HepG2 (cell line): Measurements from ENCODE around the gene HYOU1. TPM values are rescaled to one million over a fixed set of nuclear protein-coding genes. Genes with fewer than 3 reads are reported as not detected.

Experiments
- KAT7 ChIP-seq: IDR thresholded peaks from 2 replicates; pipeline ENCODE4 v1.6.1; 2018; ENCODE audit warnings: borderline replicate concordance, missing compliant biosample characterization
- MAFG ChIP-seq: sonication (generic); formaldehyde crosslinking; IDR thresholded peaks from 2 replicates; pipeline ENCODE4 v1.5.1; 2020; ENCODE audit warnings: mild to moderate bottlenecking, missing genetic modification reagents
- PHF5A ChIP-seq: IDR thresholded peaks from one replicate; pipeline ENCODE4 v1.6.1; 2018; ENCODE audit warnings: low read depth, missing genetic modification reagents; ENCODE audit not compliant: unreplicated experiment
- POGK ChIP-seq: sonication (generic); formaldehyde crosslinking; conservative IDR thresholded peaks from 2 replicates; pipeline ENCODE4 v1.8.0; 2022; ENCODE audit warnings: mild to moderate bottlenecking, moderate library complexity, missing genetic modification reagents
- SNRNP70 ChIP-seq: fragments of 200-400 bp; formaldehyde crosslinking; IDR thresholded peaks from 2 replicates; pipeline ENCODE4 v1.6.1; 2017; ENCODE audit warnings: mild to moderate bottlenecking, low read depth, low read length, moderate library complexity
- STAT5B ChIP-seq: sonication (generic); formaldehyde crosslinking; IDR thresholded peaks from 2 replicates; pipeline ENCODE4 v1.4.0; 2020; ENCODE audit warnings: missing genetic modification reagents
- ZNF296 ChIP-seq: sonication (generic); formaldehyde crosslinking; conservative IDR thresholded peaks from 2 replicates; pipeline ENCODE4 v1.5.0; 2020; ENCODE audit warnings: mild to moderate bottlenecking, missing genetic modification reagents
- ZNF343 ChIP-seq: sonication (generic); formaldehyde crosslinking; IDR thresholded peaks from 2 replicates; pipeline ENCODE4 v1.4.0; 2020; ENCODE audit warnings: mild to moderate bottlenecking, missing genetic modification reagents
- ZNF512 ChIP-seq: sonication (generic); formaldehyde crosslinking; IDR thresholded peaks from 2 replicates; pipeline ENCODE4 v1.4.0; 2020; ENCODE audit warnings: mild to moderate bottlenecking, missing genetic modification reagents
- ZNF589 ChIP-seq: sonication (generic); formaldehyde crosslinking; conservative IDR thresholded peaks from 2 replicates; pipeline ENCODE4 v1.8.0; 2022; ENCODE audit warnings: mild to moderate bottlenecking, moderate library complexity, missing genetic modification reagents
- ZNF83 ChIP-seq: sonication (generic); formaldehyde crosslinking; IDR thresholded peaks from 2 replicates; pipeline ENCODE4 v1.4.0; 2020; ENCODE audit warnings: missing genetic modification reagents, mild to moderate bottlenecking, borderline replicate concordance
- ZNF883 ChIP-seq: sonication (generic); formaldehyde crosslinking; IDR thresholded peaks from 2 replicates; pipeline ENCODE4 v1.5.1; 2020; ENCODE audit warnings: mild to moderate bottlenecking, missing genetic modification reagents; ENCODE audit errors: not compliant biosample characterization
- polyA plus RNA-seq, 8 experiments: library from polyadenylated mRNA; depleted of rRNA in 3 of 8; stranded (reverse) in 7 of 8; unstranded in 1 of 8; fragments of >200 nt; fragmentation: Illumina TruSeq in 4 of 8; extraction: Trizol in 4 of 8; gene quantifications; 2 replicates each; pipeline versions ENCODE4 v1.2.1 to v1.2.3, GENCODE V29; 2011 to 2016; ENCODE audit warnings: low read depth in 4 of 8, missing spikeins in 1 of 8, mixed read lengths in 1 of 8; ENCODE audit not compliant: insufficient read depth in 1 of 8
- total RNA-seq, 5 experiments: library from RNA; depleted of rRNA; stranded (reverse); fragments of >200 nt; fragmentation: Illumina TruSeq; extraction: Trizol; gene quantifications; 2 replicates each; pipeline ENCODE4 v1.2.3, GENCODE V29; 2016; ENCODE audit warnings: low read depth in 1 of 5
- TF ChIP-seq, protein P1 (sequence below): sonication (generic); formaldehyde crosslinking; IDR thresholded peaks from 2 replicates; pipeline ENCODE4 v1.4.0; 2020; ENCODE audit warnings: missing genetic modification reagents, borderline replicate concordance
- TF ChIP-seq, protein P2 (sequence below): sonication (generic); formaldehyde crosslinking; IDR thresholded peaks from 2 replicates; pipeline ENCODE4 v1.5.0; 2020; ENCODE audit warnings: mild to moderate bottlenecking, low read depth, missing genetic modification reagents, borderline replicate concordance
- TF ChIP-seq, protein P3 (sequence below): sonication (generic); formaldehyde crosslinking; IDR thresholded peaks from 2 replicates; pipeline ENCODE4 v1.8.0; 2023; ENCODE audit warnings: mild to moderate bottlenecking, missing genetic modification reagents
- TF ChIP-seq, protein P4 (sequence below): IDR thresholded peaks from 2 replicates; pipeline ENCODE4 v1.6.1; 2016
- TF ChIP-seq, protein P5 (sequence below): sonication (generic); formaldehyde crosslinking; IDR thresholded peaks from 2 replicates; pipeline ENCODE4 v1.9.0; 2021; ENCODE audit warnings: missing genetic modification reagents, mild to moderate bottlenecking, borderline replicate concordance

The HYOU1 gene
- total and polyA plus RNA-seq, 2 of the 13 experiments (the other 11 are each of a cell fraction or from before 2014, with no cell fraction given): 127 to 155 TPM

GRCh38 chr11:119030329-119031047, 26.5 kb downstream of the HYOU1 start, which contains the start of gene SLC37A4 (continued):
- TF ChIP-seq ZNF343 (CRISPR knock-in tag) (peak; percentile 89; the same call in 1 of the 2 replicates), SNRNP70 (no peak), ZNF83 (CRISPR knock-in tag) (0 out of 2 replicates have a peak, but pooled peaks have one; percentile 47), POGK (peak; percentile 92), ZNF883 (peak; percentile 76), MAFG (CRISPR knock-in tag) (0 out of 2 replicates have a peak, but pooled peaks have one; percentile 31), PHF5A (CRISPR knock-in tag) (no peak), STAT5B (CRISPR knock-in tag) (no peak), ZNF589 (no peak), ZNF296 (CRISPR knock-in tag) (no peak), ZNF512 (CRISPR knock-in tag) (no peak), KAT7 (no peak)
- TF ChIP-seq, protein P1, sequence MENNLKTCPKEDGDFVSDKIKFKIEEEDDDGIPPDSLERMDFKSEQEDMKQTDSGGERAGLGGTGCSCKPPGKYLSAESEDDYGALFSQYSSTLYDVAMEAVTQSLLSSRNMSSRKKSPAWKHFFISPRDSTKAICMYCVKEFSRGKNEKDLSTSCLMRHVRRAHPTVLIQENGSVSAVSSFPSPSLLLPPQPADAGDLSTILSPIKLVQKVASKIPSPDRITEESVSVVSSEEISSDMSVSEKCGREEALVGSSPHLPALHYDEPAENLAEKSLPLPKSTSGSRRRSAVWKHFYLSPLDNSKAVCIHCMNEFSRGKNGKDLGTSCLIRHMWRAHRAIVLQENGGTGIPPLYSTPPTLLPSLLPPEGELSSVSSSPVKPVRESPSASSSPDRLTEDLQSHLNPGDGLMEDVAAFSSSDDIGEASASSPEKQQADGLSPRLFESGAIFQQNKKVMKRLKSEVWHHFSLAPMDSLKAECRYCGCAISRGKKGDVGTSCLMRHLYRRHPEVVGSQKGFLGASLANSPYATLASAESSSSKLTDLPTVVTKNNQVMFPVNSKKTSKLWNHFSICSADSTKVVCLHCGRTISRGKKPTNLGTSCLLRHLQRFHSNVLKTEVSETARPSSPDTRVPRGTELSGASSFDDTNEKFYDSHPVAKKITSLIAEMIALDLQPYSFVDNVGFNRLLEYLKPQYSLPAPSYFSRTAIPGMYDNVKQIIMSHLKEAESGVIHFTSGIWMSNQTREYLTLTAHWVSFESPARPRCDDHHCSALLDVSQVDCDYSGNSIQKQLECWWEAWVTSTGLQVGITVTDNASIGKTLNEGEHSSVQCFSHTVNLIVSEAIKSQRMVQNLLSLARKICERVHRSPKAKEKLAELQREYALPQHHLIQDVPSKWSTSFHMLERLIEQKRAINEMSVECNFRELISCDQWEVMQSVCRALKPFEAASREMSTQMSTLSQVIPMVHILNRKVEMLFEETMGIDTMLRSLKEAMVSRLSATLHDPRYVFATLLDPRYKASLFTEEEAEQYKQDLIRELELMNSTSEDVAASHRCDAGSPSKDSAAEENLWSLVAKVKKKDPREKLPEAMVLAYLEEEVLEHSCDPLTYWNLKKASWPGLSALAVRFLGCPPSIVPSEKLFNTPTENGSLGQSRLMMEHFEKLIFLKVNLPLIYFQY: peak; percentile 68; the same call in 1 of the 2 replicates
- TF ChIP-seq, protein P2, sequence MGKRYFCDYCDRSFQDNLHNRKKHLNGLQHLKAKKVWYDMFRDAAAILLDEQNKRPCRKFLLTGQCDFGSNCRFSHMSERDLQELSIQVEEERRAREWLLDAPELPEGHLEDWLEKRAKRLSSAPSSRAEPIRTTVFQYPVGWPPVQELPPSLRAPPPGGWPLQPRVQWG: no peak
- TF ChIP-seq, protein P3, sequence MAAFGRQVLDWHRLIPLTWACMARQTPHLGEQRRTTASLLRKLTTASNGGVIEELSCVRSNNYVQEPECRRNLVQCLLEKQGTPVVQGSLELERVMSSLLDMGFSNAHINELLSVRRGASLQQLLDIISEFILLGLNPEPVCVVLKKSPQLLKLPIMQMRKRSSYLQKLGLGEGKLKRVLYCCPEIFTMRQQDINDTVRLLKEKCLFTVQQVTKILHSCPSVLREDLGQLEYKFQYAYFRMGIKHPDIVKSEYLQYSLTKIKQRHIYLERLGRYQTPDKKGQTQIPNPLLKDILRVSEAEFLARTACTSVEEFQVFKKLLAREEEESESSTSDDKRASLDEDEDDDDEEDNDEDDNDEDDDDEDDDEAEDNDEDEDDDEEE: no peak
- TF ChIP-seq, protein P4, sequence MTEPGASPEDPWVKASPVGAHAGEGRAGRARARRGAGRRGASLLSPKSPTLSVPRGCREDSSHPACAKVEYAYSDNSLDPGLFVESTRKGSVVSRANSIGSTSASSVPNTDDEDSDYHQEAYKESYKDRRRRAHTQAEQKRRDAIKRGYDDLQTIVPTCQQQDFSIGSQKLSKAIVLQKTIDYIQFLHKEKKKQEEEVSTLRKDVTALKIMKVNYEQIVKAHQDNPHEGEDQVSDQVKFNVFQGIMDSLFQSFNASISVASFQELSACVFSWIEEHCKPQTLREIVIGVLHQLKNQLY (CRISPR knock-in tag): peak; percentile 84
- TF ChIP-seq, protein P5, sequence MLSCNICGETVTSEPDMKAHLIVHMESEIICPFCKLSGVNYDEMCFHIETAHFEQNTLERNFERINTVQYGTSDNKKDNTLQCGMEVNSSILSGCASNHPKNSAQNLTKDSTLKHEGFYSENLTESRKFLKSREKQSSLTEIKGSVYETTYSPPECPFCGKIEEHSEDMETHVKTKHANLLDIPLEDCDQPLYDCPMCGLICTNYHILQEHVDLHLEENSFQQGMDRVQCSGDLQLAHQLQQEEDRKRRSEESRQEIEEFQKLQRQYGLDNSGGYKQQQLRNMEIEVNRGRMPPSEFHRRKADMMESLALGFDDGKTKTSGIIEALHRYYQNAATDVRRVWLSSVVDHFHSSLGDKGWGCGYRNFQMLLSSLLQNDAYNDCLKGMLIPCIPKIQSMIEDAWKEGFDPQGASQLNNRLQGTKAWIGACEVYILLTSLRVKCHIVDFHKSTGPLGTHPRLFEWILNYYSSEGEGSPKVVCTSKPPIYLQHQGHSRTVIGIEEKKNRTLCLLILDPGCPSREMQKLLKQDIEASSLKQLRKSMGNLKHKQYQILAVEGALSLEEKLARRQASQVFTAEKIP (CRISPR knock-in tag): no peak
